Karpas-422 (cell line): ENCODE measurements around the gene INVS. TPM values are rescaled to one million over a fixed set of nuclear protein-coding genes. Genes with fewer than 3 reads are reported as not detected.
"Not testable (repeated sequence)": the region's sequence is repeated elsewhere in the genome, so short reads cannot be mapped to it uniquely, and the experiment has no call there.

ENCODE experiments used
- DNase-seq: peaks from one replicate; pipeline ENCODE4 v3.0.0-alpha.2; 2015
- H2AFZ ChIP-seq: fragments of 200-600 bp; sonication (generic); 2 replicates; pipeline ENCODE4 v1.6.1; 2014; ENCODE audit warnings: antibody characterized with exemption, low read length, mixed read lengths
- H3K27ac ChIP-seq: fragments of 200-600 bp; sonication (generic); 2 replicates; pipeline ENCODE4 v1.5.1; 2014; ENCODE audit warnings: mild to moderate bottlenecking, low read length, moderate library complexity
- H3K27me3 ChIP-seq: fragments of 200-600 bp; sonication (generic); 2 replicates; pipeline ENCODE4 v1.6.1; 2014; ENCODE audit warnings: low read length, mixed read lengths
- H3K36me3 ChIP-seq: fragments of 200-600 bp; sonication (generic); 2 replicates; pipeline ENCODE4 v1.6.1; 2014; ENCODE audit warnings: low read length, mixed read lengths; ENCODE audit not compliant: insufficient read depth
- H3K4me1 ChIP-seq: fragments of 200-600 bp; sonication (generic); 2 replicates; pipeline ENCODE4 v1.6.1; 2014; ENCODE audit warnings: mild to moderate bottlenecking, low read length, mixed read lengths
- H3K4me2 ChIP-seq: fragments of 200-600 bp; sonication (generic); 2 replicates; pipeline ENCODE4 v1.6.1; 2014; ENCODE audit warnings: low read length, low read depth, mild to moderate bottlenecking; ENCODE audit not compliant: poor library complexity, severe bottlenecking
- H3K4me3 ChIP-seq: fragments of 200-600 bp; sonication (generic); 2 replicates; pipeline ENCODE4 v1.5.1; 2014; ENCODE audit warnings: mild to moderate bottlenecking, antibody characterized with exemption, low read length, mixed read lengths
- H3K79me2 ChIP-seq: fragments of 200-600 bp; sonication (generic); 2 replicates; pipeline ENCODE4 v1.6.1; 2014; ENCODE audit warnings: mild to moderate bottlenecking, low read length, mixed read lengths
- H3K9ac ChIP-seq: fragments of 200-600 bp; sonication (generic); 2 replicates; pipeline ENCODE4 v1.6.0; 2014; ENCODE audit warnings: low read length
- H3K9me2 ChIP-seq: fragments of 200-600 bp; sonication (generic), shearing (Covaris generic); replicated peaks from 2 replicates; pipeline ENCODE4 v1.6.0; 2014; ENCODE audit warnings: mild to moderate bottlenecking, low read length, moderate library complexity; ENCODE audit not compliant: insufficient read depth
- H3K9me3 ChIP-seq: fragments of 300-700, 200-600 bp; sonication (generic); 2 replicates; pipeline ENCODE4 v1.6.1; 2014; ENCODE audit warnings: low read length, mixed read lengths
- H4K20me1 ChIP-seq: fragments of 200-600 bp; sonication (generic); 2 replicates; pipeline ENCODE4 v1.6.1; 2014; ENCODE audit warnings: mild to moderate bottlenecking, antibody characterized with exemption, low read length, low read depth; ENCODE audit not compliant: insufficient read depth
- small RNA-seq: library from RNA; depleted of rRNA; stranded (forward); fragments of <200 nt; gene quantifications from one replicate; pipeline ENCODE3, GENCODE V24; 2014
- total RNA-seq: library from RNA; depleted of rRNA; stranded (reverse); fragments of >200 nt; shearing (Covaris generic); gene quantifications from 2 replicates; pipeline ENCODE4 v1.2.3, GENCODE V29; 2014; ENCODE audit warnings: low replicate concordance; rRNA removed

The INVS gene
- total RNA-seq, 1 experiment from 2014 or later = 33.8 TPM

DNA sequence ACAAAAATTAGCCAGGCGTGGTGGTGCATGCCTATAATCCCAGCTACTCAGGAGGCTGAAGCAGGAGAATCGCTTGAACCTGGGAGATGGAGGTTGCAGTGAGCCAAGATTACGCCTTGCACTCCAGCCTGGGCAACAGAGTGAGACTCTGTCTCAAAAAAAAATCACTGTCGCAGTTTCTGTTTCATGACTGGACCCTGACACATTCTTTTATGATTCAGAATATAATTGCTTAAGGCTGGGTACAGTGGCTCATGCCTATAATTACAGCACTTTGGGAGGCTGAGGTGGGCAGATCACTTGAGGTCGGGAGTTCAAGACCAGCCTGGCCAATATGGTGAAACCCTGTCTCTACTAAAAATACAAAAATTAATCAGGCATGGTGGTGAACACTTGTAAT is 239.7 kb downstream of the INVS start:
- DNase-seq, H2AFZ ChIP-seq, H3K9me2 ChIP-seq, H3K9ac ChIP-seq, H3K4me3 ChIP-seq, H3K9me3 ChIP-seq, H3K27ac ChIP-seq, H3K4me2 ChIP-seq, H3K27me3 ChIP-seq: not testable (repeated sequence)
- peaks cover 94% of the 10 kb centered on the region for H3K79me2 ChIP-seq
- H3K4me1 ChIP-seq = peaks cover 39% of the 10 kb centered on the region
- peaks cover 43% of the 10 kb centered on the region for H3K36me3 ChIP-seq
- H4K20me1 ChIP-seq = peaks cover 14% of the 10 kb centered on the region; the same call in 1 of the 2 replicates

DNA sequence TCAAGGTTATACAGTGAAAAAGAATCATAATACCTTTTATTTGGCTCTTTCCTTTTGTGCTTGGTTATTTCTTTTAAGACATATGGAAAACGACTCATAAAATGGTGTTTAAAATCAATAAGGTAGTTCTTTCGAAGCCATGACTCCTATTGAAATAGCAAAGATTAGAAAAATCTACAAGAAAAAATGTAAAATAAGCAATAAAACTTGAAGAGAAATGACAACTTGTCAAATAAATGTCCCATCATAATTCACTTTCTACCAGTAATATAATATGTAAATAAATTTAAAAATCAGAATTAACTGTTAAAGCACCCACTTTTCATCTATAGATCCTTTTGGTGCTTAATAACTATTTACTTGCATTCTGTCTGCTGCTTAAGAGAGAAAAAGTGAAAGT is 241.2 kb downstream of the INVS start:
- Histone ChIP-seq H3K9me2 (no peaks in the 10 kb centered on the region), H3K27me3 (no peaks in the 10 kb centered on the region), H3K79me2 (peaks cover 94% of the 10 kb centered on the region), H3K36me3 (peaks cover 49% of the 10 kb centered on the region), H3K9ac (no peak overlapping the region), H3K4me3 (no peak overlapping the region), H2AFZ (no peak overlapping the region), H3K27ac (peak overlapping the region; percentile 77), H3K4me2 (peak overlapping the region; percentile 51), H3K4me1 (peaks cover 53% of the 10 kb centered on the region), H3K9me3 (no peaks in the 10 kb centered on the region), H4K20me1 (peaks cover 14% of the 10 kb centered on the region; the same call in 1 of the 2 replicates)
- no peak for DNase-seq

DNA sequence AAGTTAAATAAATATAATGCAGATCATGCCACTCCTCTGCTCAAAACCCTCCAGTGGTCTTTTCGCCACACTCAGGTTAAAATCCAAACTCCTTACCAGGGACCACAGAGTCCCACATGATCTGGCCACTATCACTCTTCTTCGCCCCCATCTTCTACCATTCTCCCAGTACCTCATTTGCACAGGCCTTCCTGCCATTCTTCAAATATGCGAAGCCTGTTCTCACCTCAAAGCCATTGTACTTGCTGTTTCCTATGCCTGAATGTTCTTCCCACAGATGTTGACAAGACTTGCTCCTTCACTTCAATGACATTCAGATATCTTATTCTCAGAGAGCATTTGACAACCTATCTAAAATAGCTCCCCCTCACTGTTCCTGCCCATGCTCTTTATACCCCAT is 242.8 kb downstream of the INVS start:
- peak overlapping the region; percentile 77 for H3K27ac ChIP-seq
- peak overlapping the region; percentile 51 for H3K4me2 ChIP-seq
- no peaks in the 10 kb centered on the region for H3K27me3 ChIP-seq
- peak overlapping the region; percentile 0; the same call in 1 of the 2 replicates for H3K9ac ChIP-seq
- peaks cover 61% of the 10 kb centered on the region for H3K36me3 ChIP-seq
- H3K79me2 ChIP-seq = peaks cover 95% of the 10 kb centered on the region
- H2AFZ ChIP-seq = no peak overlapping the region
- DNase-seq = no peak
- H3K4me3 ChIP-seq = peak overlapping the region; percentile 23; the same call in 1 of the 2 replicates
- no peaks in the 10 kb centered on the region for H3K9me2 ChIP-seq
- H3K4me1 ChIP-seq = peaks cover 59% of the 10 kb centered on the region
- H3K9me3 ChIP-seq = no peaks in the 10 kb centered on the region
- peaks cover 11% of the 10 kb centered on the region; the same call in 1 of the 2 replicates for H4K20me1 ChIP-seq

DNA sequence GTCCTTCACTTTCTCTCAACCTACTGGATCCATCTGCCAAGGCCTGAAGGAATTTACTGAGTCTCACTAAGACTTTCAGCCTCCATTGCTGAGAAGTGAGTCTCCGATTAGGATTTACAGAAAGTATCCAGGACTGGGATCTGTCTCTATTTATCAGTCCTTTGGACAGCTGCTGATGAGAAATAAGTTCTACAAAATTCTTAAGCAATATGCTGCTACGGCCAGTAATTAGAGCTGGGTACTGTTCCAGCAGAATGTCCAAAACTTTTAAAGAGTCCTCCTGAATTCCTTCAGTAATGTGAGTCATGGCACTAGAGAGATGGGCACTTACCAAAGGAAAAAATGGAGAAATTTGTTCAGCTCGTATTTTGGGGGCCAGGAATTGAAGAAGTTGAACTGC is 247.8 kb downstream of the INVS start:
- peaks cover 57% of the 10 kb centered on the region for H3K36me3 ChIP-seq
- H3K4me2 ChIP-seq = no peak overlapping the region
- H3K9ac ChIP-seq = no peak overlapping the region
- H3K79me2 ChIP-seq = peaks cover 98% of the 10 kb centered on the region
- H3K4me3 ChIP-seq = no peak overlapping the region
- peaks cover 66% of the 10 kb centered on the region for H3K4me1 ChIP-seq
- H3K27me3 ChIP-seq = no peaks in the 10 kb centered on the region
- H4K20me1 ChIP-seq = peaks cover 29% of the 10 kb centered on the region
- H3K27ac ChIP-seq = no peak overlapping the region
- H3K9me3 ChIP-seq = no peaks in the 10 kb centered on the region
- no peaks in the 10 kb centered on the region for H3K9me2 ChIP-seq
- no peak overlapping the region for H2AFZ ChIP-seq
- no peak for DNase-seq

DNA sequence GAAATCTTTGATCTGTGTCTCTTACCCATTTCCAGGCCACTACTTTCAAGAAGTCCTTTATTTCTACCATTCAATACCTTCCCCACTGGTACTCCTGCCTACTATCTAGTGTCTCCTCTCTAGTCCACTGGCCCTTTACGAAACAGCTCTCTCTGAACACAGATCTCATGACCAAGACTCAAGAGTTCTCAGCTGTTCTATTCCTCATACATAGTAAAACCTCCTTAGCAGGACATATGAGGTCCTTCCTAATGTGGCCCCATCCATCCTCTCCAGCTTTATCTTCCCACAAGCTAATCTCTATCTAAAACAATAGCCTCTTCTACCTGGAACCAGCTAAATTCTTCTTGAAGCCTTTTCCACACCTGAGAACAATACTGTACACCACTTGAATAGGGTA is 251.1 kb downstream of the INVS start:
- Histone ChIP-seq H3K79me2 (peaks cover 89% of the 10 kb centered on the region), H3K9me2 (no peaks in the 10 kb centered on the region), H3K27ac (0 out of 2 replicates have a peak overlapping the region, but pooled peaks have one; percentile 1), H3K9ac (peak overlapping the region; percentile 59), H3K4me2 (peak overlapping the region; percentile 99), H3K36me3 (peaks cover 44% of the 10 kb centered on the region), H3K27me3 (no peaks in the 10 kb centered on the region), H3K4me3 (peak overlapping the region; percentile 88), H3K4me1 (peaks cover 47% of the 10 kb centered on the region), H4K20me1 (peaks cover 26% of the 10 kb centered on the region), H2AFZ (no peak overlapping the region), H3K9me3 (no peaks in the 10 kb centered on the region; the same call in 1 of the 2 replicates)
- no peak for DNase-seq

Small RNAs within 50 kb of the gene (small RNA-seq; reads per million reads assigned to genes)
- 0.16 reads per million for gene RN7SL75P

Other genes with a start within 250 kb of the INVS start
- 16.4 and 21.4 TPM in 2 replicates for gene STX17, start 192.6 kb upstream of the INVS start, total RNA-seq
- gene ERP44, start 243 bp upstream of the INVS start, total RNA-seq = 10.3 and 20.9 TPM in 2 replicates